EH (cell line): ENCODE data around the gene CPA1.

Experiments
- DNase-seq: peaks from one replicate; pipeline ENCODE4 v3.0.0-alpha.2; 2015; ENCODE audit warnings: low read depth

The CPA1 gene

DNA sequence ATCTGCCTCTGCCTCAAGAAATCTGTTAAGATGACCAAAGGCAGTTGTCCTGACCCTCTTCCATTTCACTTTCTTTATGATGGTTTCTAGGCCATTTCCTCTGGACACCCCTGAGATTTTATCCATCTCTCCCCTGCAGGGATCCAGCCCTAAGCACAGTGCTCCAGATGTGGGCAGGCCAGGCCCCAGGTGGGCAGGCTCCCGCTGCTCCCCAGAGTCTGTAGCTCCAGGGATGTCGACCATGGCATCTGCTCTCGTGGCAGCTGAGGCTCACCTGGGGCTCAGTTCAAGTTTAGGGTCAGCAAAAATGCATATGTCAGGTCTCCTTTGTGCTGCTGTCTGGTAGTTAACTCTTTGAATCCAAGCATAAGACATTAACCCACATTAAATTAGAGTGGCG lies 48.7 kb downstream of the CPA1 start:
- no peak for DNase-seq

GRCh38 chr7:130430115-130430514 lies 49.8 kb downstream of the CPA1 start:
- no peak for DNase-seq

DNA sequence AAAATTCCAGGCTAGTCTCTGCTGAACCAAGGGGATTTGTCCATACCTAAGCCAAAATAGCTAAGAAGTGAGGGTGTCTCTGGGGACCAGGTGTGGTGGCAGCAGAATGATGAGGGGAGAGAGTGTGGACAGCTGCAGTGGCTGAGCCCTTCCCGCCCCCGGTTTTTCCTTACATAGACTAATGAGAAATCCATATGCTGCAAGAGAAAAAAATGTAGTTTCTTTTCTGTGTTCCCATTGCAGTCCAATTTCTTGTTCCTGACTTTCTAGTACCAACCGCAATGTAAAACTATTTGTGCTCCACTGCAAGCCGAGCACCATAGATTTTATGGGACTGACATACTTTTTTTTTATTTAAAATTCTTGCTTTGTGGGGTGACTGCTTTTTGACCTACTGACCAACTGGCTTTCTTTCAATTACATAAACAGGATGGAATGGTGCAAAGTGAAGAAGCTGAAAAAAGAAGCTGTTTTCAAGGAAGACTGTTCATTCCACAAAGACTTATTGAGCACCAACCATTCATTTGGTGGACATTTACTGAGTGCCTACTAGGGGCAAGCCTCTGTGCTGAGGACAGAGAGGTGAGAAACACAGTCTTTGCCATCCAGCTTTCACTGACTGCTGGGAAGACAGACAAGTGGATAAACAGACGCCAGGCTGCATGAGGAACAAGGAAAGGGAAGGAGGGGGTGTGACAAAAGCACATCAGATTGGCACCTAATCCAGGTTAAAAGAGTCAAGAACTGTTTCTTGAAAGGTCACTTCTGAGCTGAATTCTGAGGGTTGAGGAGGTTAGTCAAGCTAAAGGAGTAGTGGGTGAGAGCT lies 50.8 kb downstream of the CPA1 start:
- peak; percentile 89 for DNase-seq

- DNase-seq = peak; percentile 33
These were observed 52.6 kb downstream of the CPA1 start for GRCh38 chr7:130432886-130433285.

- no peak for DNase-seq
These were observed 53.0 kb downstream of the CPA1 start for GRCh38 chr7:130433301-130433700.

DNA sequence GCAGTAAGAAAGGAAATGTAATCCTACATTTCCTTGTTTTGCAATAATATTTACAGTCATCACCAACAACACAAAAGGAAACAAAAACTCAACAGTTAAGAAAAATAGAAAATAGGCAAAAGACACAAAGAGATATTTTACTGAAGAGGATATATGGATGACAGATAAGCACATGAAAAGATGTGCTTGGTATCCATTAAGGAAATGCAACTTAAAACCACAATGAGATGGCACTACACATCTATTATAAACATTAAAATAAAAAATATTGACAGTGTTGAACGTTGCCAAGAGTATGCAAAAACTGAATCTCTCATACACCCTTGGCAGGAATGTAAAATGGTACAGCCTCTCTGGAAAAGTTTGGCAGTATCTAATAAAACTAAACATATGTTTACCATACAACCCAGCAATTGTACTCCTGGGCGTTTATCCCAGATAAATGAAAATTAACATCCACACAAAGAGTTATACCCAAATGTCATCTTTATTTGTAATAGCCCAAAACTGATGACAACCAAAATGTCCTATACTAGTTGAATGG lies 55.1 kb downstream of the CPA1 start:
- DNase-seq = no peak

GRCh38 chr7:130436253-130436652 lies 56.0 kb downstream of the CPA1 start:
- DNase-seq = no peak
